HPDE6-E6E7 (cell line): ENCODE measurements around the gene RIT2.
A peak's percentile ranks its signal among the peaks of the same experiment; 100 is the strongest.

Experiments
- DNase-seq: peaks from one replicate; pipeline ENCODE4 v3.0.0; 2011; ENCODE audit warnings: missing footprints; ENCODE audit errors: extremely low spot score

Gene RIT2

DNA sequence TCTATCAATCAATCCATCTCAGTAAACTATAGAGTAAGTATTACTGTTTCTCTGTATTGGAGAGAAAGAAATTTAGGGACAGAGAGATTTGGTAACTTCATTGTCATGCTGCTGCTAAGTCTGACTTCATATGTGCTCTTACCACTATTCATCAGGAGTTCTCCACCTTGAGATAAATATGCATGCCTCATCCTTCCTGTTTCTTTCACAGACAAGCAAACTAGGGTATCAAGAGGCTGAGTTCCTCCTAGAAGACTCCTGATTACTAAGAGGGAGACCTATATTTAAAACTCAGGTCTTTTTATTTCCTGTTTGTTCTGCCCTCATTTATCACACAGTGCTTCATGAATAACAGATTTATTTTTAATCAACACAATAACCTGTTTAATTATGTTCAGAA, 34.1 kb downstream of the RIT2 start:
- DNase-seq: no peak

DNA sequence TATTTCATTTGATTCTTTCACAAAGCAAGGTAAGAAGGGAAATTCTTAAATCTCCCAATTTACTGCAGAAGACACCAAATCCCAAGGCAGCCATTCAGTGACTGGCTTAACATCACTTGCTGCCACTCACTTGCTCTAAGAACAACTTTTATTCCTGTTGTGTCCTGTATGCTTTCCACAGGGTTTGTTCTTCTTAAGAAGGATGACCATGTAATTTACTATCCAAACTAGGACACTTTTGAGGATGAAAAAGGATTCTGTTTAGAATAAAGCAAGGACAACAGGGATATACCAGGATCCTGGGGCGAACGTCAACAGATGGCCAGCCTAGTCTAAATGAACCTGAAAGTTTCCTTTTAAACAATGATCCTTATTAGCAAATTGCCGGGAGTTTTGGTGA, 34.8 kb downstream of the RIT2 start:
- DNase-seq: no peak

DNA sequence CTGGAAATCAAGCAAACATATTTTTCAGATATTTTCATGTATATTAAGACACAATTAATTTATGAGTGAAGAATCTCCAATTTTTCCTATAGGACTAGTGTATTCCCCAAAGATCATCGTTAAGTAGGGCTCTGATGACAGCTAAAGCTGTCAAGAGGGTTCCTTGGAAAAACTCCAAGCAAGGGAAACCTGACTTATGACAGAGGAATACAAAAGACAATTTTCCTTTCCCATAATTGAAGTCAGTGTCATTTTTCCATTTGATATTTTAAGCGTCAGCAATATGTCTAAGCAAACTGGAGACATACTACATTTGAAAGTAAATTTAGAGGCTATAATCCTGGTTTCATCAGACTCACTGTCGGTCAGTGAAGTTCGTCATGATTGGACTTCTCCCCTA, 36.1 kb downstream of the RIT2 start:
- DNase-seq: no peak

DNA sequence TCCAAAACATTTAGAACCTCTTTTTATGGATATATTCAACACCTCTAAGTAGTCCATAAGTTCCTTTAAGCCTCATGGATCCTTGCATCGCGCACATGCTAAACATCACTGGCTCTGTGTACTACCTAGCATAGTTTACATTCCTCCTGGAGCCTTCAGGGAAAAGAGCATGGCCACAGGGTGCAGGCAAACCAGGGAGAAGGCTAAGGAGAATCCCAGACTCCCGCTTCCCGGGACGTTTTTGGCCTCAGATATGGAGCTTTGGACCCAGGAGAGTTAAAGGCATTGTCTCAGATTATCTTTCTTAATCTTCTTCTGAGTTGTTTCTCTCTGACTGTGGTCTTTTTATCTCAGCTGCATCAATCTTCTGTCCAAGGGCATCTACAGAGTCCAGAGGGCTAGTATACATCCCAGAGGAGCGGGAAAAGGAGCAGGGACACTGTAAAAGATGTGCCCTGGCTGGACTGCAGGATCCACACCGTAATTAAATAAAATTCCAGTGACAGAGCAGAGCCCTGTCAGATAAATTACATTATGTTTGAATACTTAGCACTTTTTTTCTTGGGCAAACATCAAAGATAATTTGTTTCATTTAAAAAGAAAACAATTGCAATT, 36.9 kb downstream of the RIT2 start:
- DNase-seq: no peak

DNA sequence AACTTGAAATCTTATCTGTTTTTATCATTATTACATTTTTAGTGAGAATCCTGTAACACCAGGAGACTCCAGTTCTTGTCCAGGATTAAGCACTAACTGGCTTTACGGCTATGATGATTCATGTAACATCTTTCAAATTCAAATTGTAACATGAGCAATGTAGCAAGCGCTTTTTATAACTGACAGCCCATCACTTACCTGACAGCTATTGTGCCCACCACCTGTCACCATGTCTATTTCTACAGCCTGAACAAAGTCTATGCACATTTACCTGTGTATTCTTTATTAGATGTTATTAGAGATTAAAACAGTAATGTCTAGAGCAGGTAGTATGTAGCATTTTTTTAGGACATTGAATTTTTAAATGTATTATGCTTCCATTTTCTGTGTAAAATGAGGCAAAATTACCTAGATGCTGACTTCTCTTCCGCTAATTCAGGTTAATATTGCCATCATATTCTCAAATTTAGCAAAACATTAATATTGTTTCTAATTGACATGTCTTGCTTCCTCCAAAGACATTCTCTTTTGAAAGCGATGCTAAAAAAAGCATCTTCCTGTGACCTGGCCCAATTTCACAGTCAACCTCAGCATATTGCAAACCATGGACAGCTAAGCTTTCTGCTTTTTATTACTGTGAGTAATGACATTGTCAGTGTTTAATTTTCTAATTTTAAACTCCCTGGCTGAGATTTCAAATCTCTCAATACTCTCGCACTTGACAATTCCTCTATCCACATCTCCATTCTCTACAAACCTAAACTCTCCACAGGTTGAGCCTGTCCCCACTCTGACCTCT, 37.8 kb downstream of the RIT2 start:
- no peak for DNase-seq

DNA sequence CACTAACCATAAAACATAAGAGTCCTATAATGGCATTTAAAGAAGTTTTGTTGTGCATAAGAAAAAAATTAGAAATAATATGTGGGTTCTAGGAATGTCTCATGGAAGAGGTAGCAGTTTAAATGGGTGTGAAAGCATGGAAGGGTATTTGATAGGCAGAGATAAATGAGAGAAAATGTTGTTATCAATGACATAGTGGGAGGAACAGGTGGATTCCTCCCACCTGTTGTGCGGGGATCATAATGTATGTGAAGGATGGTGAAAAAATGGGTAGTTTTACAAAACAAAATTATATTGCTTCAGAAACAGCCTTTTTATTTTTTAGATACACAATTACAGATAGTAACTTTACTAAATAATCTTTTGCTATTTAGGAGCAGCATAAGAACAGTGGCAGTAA, 41.7 kb downstream of the RIT2 start:
- no peak for DNase-seq

DNA sequence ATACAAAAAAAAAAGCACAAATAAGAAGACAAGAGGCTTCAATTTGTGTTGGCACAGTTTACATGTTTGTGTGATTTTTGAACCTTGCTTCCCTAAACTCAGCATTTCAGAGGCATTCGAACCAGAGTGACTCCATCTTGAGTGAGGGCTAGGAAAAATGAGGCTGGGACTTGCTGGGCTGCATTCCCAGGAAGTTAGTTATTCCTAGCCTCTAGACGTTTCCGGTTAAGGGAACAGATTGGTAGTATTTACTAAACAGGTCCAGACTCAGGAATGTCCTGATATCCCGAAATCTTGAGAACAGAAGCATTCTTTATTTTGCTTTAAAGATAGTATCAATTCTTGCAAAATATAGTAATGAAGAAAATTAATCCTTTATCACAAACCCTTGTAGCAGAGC, 46.7 kb downstream of the RIT2 start:
- DNase-seq: no peak

DNA sequence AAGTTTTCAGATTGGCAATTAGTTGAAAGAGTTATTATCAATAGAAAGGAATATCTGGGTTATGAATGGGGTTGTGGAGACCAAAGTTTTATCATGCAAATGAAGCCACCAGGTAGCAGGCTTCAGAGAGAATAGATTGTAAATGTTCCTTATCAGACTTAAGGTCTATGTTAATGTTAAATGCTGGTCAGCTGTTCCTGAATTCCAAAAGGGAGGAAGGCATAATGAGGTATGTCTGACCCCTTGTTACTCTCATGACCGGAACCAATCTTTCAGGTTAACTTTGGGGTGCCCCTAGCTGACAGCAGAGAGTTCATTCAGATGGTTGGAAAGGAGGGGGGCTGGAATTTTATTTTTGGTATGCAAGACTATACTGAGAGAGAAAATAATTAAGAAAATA, 47.9 kb downstream of the RIT2 start:
- no peak for DNase-seq

DNA sequence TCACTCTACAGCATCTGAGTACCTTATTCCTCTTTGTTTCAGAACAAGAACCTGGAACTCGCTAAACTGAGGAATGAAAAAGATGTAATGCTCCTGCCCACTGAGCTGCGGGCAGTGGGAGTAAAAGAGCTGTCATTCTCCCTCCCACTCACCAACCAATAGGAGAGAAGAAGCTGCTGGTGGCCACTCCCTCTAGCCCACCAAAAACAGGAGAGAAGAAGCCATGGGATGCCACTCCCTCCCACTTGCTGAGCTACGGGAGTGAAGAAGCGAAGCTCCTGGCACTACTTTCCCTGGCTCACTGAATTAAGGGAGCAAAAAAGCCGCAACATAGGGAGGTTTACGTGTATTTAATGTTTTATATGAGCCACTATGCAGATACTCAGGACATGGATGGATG, 53.7 kb downstream of the RIT2 start:
- no peak for DNase-seq

DNA sequence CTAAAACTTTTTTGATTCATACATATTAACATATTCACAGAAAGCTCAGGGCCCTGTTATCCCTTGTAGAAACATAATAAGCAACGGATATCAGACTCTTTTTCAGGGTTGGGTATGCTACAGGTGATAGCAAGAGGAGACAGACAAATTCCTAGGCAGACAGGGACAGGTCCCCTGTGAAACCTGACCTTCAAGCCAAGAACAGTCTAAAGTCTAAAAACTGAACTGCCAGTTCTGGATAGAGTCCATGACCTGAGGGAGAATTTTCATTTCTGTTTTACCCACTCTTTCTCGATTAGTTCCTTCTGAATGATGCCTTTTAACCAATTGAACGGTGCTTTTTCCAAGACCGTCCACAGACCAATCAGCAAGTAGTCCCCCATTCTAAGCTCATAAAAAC, 54.2 kb downstream of the RIT2 start:
- no peak for DNase-seq

DNA sequence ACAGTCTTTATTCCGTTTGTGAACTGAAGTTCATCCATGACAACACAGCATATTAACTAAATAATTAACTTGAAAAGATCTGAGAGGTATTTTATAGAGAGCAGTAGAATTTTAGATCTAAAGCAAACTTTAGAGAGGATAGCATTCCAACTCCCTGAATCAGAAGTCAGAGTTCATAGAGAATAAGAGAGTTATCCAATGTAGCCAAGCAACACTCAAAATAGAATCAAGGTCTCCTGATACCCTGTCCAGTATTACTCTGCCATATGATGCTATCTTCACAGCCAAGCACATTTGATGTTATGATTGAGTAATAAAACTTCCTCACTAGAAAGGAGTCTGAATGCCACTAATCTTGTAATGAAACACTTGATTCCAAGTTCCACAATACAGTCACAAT, 55.5 kb downstream of the RIT2 start:
- no peak for DNase-seq

DNA sequence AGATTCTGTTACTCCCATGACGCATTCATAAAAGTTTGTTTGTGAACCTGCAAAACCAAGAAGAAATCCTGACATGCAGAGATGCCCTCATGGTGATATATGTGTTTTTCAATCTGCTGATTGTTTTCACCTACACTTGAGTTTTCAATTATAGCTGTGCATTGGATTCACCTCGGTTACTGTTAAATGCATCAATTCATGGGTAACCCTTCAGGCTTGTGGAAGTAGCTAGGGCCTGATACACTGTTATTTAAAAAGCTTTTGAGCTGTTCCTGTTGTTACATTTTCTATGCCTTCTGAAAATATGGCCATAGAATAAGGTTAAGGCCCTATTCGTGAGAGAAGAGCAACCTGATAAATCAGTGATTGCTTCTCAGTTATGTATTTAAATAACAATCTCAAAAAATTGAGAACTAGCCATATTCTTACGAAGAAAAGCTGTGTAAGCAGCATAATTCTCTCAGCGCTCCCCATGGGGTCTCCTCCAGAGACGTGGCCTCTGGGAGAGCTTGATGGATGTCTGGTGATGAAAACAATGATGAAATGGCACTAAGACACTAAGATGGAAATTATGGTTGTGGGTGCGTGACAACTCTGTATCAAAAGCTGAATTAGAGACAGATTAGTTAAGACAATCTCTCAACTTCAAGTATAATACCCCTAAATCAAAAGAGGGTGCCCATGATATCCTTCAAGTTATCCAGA, 60.5 kb downstream of the RIT2 start:
- no peak for DNase-seq

DNA sequence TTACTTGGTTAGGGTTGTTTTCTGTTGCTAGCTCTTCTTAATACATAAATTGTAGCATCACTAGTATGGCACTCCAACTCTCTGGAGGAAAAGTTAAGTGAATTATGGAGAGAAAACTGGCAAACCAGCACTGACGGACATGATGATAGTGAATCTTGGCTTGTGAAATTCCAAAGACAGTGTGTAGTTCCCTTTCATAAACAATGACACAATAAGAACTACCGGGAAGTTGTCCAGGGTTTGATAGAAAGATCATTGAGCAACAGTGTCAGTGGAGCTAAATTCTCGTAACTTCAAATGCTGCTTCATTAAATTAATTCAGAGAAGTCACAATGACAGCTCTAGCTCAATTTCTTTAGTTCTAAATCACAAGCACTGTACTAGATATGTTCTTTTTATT, 66.5 kb downstream of the RIT2 start:
- no peak for DNase-seq

DNA sequence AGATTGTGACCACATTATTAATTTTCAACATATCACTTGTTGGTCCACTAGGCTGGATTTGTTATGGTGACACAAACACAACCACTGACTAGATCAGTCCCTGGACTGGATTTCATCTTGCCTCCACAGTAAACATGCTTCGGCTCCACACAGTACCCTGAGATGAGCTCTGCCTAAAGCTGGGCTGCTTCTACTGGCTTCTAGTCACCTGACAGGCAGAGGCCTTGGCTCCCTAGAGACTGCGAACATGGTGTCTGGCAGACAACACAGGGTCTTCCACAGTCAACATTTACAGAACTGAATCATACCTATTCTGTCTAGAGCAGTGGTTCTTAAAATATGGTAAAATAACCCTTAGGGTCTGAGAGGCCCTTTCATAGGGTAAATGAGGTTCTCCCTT, 69.2 kb downstream of the RIT2 start:
- no peak for DNase-seq

DNA sequence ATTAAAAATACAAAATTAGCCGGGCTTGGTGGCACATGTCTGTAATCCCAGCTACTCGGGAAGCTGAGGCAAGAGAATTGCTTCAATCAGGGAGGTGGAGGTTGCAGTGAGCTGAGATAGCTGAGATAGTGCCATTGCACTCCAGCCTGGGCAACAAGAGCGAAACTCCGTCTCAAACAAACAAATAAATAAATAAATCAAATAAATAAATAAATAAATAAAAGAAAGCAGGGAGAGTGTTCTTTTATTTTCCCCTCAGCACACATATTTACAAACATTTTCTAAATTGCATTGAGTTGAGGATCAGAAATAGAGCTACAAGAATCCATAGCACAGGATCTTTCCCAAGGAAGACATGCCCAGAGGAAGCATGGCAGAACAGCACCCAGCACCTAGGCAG, 71.9 kb downstream of the RIT2 start:
- DNase-seq: no peak

DNA sequence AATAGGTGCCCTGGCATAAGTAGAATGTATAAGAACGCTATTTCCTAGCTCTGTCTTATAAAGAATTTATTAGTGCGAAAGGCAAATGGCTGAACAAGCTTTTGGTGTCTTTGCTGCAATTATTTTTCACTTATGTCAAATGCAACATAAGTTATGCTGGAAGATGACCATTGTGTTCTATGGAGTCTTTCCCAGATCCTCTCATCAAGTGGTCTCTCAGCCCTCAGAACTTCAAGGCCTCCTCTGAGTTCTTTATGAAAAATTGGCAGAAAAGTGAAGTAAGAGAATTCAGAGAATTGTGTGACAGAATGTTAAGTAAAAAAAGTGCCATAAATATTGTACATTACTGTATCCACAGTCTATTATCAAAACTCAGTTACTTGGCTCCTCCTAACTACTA, 75.2 kb downstream of the RIT2 start:
- no peak for DNase-seq

DNA sequence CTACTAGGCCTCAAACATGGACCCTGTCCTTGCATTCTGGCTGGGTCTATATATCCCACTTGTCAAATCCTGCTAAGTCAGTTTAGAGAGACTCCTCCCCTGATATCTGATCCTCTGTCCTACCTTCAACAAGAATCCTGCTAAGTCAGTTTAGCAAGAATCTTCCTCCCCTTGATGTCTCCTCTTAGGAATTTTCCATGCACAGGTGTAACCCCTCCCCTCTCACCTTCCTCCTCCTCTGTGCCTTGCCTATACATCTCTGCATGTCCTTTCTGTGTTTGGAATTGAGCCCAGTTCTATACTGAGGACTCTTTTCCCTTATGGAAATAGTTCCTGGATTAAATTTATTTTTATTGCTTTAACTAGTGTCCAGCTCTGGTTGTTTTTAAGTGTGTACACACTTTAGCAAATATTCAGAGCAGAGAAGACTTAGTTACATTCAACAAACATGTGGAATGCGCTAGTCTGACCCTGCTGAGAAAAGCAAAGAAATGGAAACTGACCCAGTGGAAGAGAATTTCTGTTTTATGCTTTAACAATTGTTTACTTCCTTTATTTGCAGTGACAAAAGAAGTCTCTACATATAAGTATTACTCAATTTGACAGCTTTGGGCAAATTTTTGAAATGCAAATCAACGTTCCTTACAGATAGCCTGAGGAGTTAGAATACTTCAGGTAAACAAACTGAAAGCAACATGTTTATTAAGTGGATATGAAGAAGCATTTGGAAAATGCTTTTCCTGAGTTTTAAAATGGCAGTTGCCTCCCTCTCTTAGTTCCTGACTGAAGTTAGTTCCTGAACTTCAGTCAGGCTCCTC, 80.6 kb downstream of the RIT2 start:
- DNase-seq: peak; percentile 0

DNA sequence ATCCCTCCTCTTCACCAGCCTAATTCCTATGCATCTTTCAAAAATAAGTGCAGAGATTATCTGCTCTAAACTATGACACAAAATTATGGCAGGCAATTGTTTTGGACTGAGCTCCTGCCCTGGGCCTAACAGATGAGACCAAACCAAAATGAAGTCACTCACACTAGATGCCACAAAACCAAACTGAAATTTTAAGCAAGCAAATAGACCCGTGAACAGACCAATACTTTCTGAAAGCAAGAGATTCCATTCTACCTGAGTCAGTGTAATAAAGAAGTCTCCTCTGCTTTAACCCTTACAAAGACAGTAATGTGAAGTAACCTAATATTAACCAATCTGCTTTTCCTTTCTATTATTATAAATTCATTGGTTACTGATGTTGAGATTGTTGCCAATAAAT, 84.3 kb downstream of the RIT2 start:
- DNase-seq: no peak

DNA sequence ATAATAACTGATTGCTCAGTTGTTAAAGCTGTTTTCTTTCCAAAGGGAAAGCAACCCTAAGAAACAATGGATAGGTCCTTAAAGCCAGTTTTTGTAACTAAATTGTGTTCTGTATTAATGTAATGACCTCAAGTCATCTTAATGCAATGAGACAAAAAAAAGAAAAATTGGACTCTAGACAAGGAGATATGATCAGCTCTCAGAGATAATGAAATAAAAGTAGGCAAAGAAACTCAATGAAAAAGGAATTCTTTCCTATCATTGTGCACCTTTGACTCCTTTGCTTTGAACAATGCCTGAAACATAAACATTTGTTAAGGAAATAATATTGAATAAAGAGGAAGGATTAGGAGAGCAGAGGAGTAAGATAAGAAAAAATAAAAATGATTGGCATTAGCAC, 86.1 kb downstream of the RIT2 start:
- no peak for DNase-seq

DNA sequence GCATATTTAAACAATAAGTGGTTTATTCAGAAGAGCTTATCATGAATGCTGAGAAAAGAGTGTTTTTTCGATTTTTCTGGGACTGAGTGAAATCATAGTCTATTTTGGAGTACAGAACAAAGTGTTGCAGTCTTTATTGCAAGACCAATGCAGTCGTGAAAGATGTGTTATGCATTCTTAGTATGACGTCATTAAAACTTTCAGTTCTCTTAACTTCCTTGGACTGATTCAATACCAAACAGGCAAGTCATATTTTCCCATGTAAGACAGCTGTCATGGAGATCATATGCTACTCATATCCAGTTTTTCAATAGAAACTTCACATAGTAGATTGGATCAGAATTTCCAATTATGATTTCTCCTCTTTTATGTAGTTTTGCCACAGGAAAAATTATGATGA, 92.6 kb downstream of the RIT2 start:
- DNase-seq: no peak

DNA sequence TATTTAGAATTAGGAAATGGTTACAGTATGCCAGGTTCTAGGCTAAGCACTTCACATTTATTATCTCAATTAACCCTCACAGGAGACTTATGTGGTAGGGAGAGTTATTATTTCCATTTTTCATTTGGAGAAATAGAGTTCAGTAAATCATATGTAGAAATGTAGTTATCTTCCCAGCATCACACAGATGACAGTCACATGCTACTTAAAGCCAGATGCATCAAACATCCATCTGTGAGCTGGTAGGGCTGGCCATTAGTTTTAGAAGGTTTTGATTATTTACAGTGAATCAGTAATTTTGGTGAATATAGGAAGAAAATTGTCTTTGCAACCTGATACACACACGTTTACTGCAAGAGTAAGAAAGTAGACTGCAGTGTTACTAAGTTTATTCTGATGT, 97.9 kb downstream of the RIT2 start:
- DNase-seq: no peak

DNA sequence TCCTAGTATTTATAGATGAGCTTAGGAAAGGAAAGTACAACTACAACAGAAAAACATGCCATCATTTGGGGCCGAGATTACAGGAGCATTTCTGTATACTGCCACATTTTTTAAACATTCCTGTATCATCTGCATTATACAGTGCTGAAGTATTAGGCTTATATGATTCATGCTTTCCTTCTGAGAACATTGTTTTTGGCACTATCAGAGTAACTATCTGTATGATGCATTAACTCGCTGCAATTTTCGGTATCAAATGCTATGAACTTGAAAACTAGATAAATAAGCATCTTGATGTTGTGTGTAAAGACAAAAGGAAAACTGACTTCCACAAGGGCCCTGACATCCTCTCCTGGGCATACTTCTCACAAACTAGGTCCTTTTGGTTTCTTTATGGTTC, 102.0 kb downstream of the RIT2 start:
- no peak for DNase-seq
